OCI-LY1 (cell line): Measurements from ENCODE around the gene OLIG2.

ENCODE experiments used
- H2AFZ ChIP-seq: fragments of 200-600 bp; sonication (generic), shearing (Covaris generic); 2 replicates; pipeline ENCODE4 v1.6.0; 2014; ENCODE audit warnings: antibody characterized with exemption, mild to moderate bottlenecking, low read length
- H3F3A ChIP-seq: fragments of 200-600 bp; sonication (generic), shearing (Covaris generic); 2 replicates; pipeline ENCODE4 v1.6.0; 2014; ENCODE audit warnings: mild to moderate bottlenecking, antibody characterized with exemption, low read length, moderate library complexity; ENCODE audit not compliant: insufficient read depth
- H3K27ac ChIP-seq: fragments of 200-600 bp; sonication (generic); 2 replicates; pipeline ENCODE4 v1.5.1; 2014; ENCODE audit warnings: low read length, mixed run types, mild to moderate bottlenecking, low read depth; ENCODE audit not compliant: poor library complexity, severe bottlenecking
- H3K27me3 ChIP-seq: fragments of 200-600 bp; sonication (generic); 2 replicates; pipeline ENCODE4 v1.6.0; 2014; ENCODE audit warnings: antibody characterized with exemption, mild to moderate bottlenecking, low read length, moderate library complexity; ENCODE audit not compliant: insufficient read depth
- H3K36me3 ChIP-seq: fragments of 200-600 bp; sonication (generic); 2 replicates; pipeline ENCODE4 v1.6.1; 2014; ENCODE audit warnings: mild to moderate bottlenecking, antibody characterized with exemption, low read length, moderate library complexity, mixed read lengths; ENCODE audit not compliant: insufficient read depth
- H3K4me1 ChIP-seq: fragments of 200-600 bp; sonication (generic); 2 replicates; pipeline ENCODE4 v1.5.1; 2014; ENCODE audit warnings: mild to moderate bottlenecking, low read length, moderate library complexity; ENCODE audit not compliant: insufficient read depth, severe bottlenecking
- H3K4me2 ChIP-seq: fragments of 200-600 bp; sonication (generic), shearing (Covaris generic); 2 replicates; pipeline ENCODE4 v1.6.1; 2014; ENCODE audit warnings: low read length
- H3K4me3 ChIP-seq: fragments of 200-600 bp; sonication (generic); 2 replicates; pipeline ENCODE4 v1.5.1; 2014; ENCODE audit warnings: low read length, low read depth, mild to moderate bottlenecking, mixed read lengths; ENCODE audit not compliant: poor library complexity, severe bottlenecking
- H3K79me2 ChIP-seq: fragments of 200-600 bp; shearing (Covaris generic); 2 replicates; pipeline ENCODE4 v1.6.1; 2016; ENCODE audit warnings: mixed run types, low read length, mixed read lengths; ENCODE audit not compliant: insufficient read depth
- H3K9ac ChIP-seq: fragments of 200-600 bp; sonication (generic), shearing (Covaris generic); 2 replicates; pipeline ENCODE4 v1.6.1; 2014; ENCODE audit warnings: mild to moderate bottlenecking, low read length, mixed read lengths
- H3K9me2 ChIP-seq: fragments of 200-600 bp; sonication (generic), shearing (Covaris generic); 2 replicates; pipeline ENCODE4 v1.6.1; 2014; ENCODE audit warnings: low read depth, mild to moderate bottlenecking, low read length, mixed read lengths
- H3K9me3 ChIP-seq: fragments of 200-600 bp; shearing (Covaris generic); 2 replicates; pipeline ENCODE4 v1.6.1; 2014; ENCODE audit warnings: low read length, mixed read lengths
- H4K20me1 ChIP-seq: fragments of 200-600 bp; sonication (generic), shearing (Covaris generic); 2 replicates; pipeline ENCODE4 v1.6.0; 2016; ENCODE audit warnings: mild to moderate bottlenecking, low read length; ENCODE audit not compliant: insufficient read depth
- EZH2 ChIP-seq: fragments of 200-600 bp; sonication (generic), shearing (Covaris generic); IDR thresholded peaks from 2 replicates; pipeline ENCODE4 v1.8.0; 2017; ENCODE audit warnings: borderline replicate concordance, mixed run types, mild to moderate bottlenecking, antibody characterized with exemption, low read length, moderate library complexity, mixed read lengths
- TF ChIP-seq, protein P1 (sequence below): fragments of 200-600 bp; sonication (generic), shearing (Covaris generic); IDR thresholded peaks from 2 replicates; pipeline ENCODE4 v1.5.1; 2017; ENCODE audit warnings: mild to moderate bottlenecking, antibody characterized with exemption, low read length, moderate library complexity, mixed read lengths

The OLIG2 gene

GRCh38 chr21:33036430-33037162 is 10.9 kb downstream of the OLIG2 start:
- no peaks in the 10 kb centered on the region for H4K20me1 ChIP-seq
- H3K4me1 ChIP-seq = no peaks in the 10 kb centered on the region
- no peak overlapping the region for H3K27ac ChIP-seq
- no peak for TF ChIP-seq EZH2
- TF ChIP-seq, protein P1, sequence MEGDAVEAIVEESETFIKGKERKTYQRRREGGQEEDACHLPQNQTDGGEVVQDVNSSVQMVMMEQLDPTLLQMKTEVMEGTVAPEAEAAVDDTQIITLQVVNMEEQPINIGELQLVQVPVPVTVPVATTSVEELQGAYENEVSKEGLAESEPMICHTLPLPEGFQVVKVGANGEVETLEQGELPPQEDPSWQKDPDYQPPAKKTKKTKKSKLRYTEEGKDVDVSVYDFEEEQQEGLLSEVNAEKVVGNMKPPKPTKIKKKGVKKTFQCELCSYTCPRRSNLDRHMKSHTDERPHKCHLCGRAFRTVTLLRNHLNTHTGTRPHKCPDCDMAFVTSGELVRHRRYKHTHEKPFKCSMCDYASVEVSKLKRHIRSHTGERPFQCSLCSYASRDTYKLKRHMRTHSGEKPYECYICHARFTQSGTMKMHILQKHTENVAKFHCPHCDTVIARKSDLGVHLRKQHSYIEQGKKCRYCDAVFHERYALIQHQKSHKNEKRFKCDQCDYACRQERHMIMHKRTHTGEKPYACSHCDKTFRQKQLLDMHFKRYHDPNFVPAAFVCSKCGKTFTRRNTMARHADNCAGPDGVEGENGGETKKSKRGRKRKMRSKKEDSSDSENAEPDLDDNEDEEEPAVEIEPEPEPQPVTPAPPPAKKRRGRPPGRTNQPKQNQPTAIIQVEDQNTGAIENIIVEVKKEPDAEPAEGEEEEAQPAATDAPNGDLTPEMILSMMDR = no peak
- H3K4me3 ChIP-seq = no peak overlapping the region
- no peaks in the 10 kb centered on the region for H3F3A ChIP-seq
- H3K9ac ChIP-seq = no peak overlapping the region
- no peaks in the 10 kb centered on the region for H3K9me2 ChIP-seq
- no peak overlapping the region for H2AFZ ChIP-seq
- no peaks in the 10 kb centered on the region for H3K36me3 ChIP-seq
- H3K9me3 ChIP-seq = no peaks in the 10 kb centered on the region
- no peak overlapping the region for H3K4me2 ChIP-seq
- H3K79me2 ChIP-seq = no peaks in the 10 kb centered on the region
- peaks cover 6% of the 10 kb centered on the region; the same call in 1 of the 2 replicates for H3K27me3 ChIP-seq

- no peak for TF ChIP-seq EZH2
- TF ChIP-seq, protein P1 = no peak
- Histone ChIP-seq H3K4me1 (no peaks in the 10 kb centered on the region), H3K9ac (no peak overlapping the region), H4K20me1 (no peaks in the 10 kb centered on the region), H3K27ac (no peak overlapping the region), H3K9me3 (no peaks in the 10 kb centered on the region), H3F3A (no peaks in the 10 kb centered on the region), H3K4me3 (no peak overlapping the region), H3K9me2 (no peaks in the 10 kb centered on the region), H2AFZ (no peak overlapping the region), H3K36me3 (no peaks in the 10 kb centered on the region), H3K79me2 (no peaks in the 10 kb centered on the region), H3K27me3 (peaks cover 6% of the 10 kb centered on the region; the same call in 1 of the 2 replicates), H3K4me2 (no peak overlapping the region)
Measured at GRCh38 chr21:33037501-33037900, 11.8 kb downstream of the OLIG2 start.

- Histone ChIP-seq H3K36me3 (no peaks in the 10 kb centered on the region), H4K20me1 (no peaks in the 10 kb centered on the region), H3K79me2 (no peaks in the 10 kb centered on the region), H3K9ac (no peak overlapping the region), H3K4me2 (no peak overlapping the region), H3K9me3 (no peaks in the 10 kb centered on the region), H3K27ac (no peak overlapping the region), H3K27me3 (peaks cover 9% of the 10 kb centered on the region), H2AFZ (no peak overlapping the region), H3K4me3 (no peak overlapping the region), H3K9me2 (no peaks in the 10 kb centered on the region), H3F3A (no peaks in the 10 kb centered on the region), H3K4me1 (no peaks in the 10 kb centered on the region)
- TF ChIP-seq, protein P1 = no peak
- TF ChIP-seq EZH2 = no peak
Measured at GRCh38 chr21:33039536-33039935, 13.8 kb downstream of the OLIG2 start.
